Sciatic nerve (tissue), 2 donors: ENCODE results near the gene CSF1. TPM values are rescaled to one million over a fixed set of nuclear protein-coding genes. Genes with fewer than 3 reads are reported as not detected.
"Not testable (repeated sequence)": the region's sequence is repeated elsewhere in the genome, so short reads cannot be mapped to it uniquely, and the experiment has no call there.

Experiments used
- ATAC-seq: fragments of 200-7000 bp; cut with Tn5 transposase; one replicate; pipeline ENCODE4 v1.9.1; 2020; ENCODE audit warnings: mild to moderate bottlenecking, moderate library complexity
- DNase-seq: peaks from one replicate; pipeline ENCODE4 v3.0.0-alpha.2; 2020; ENCODE audit warnings: low spot score
- intact Hi-C: fragments of 100-400 bp; cut with DNase I; formaldehyde crosslinking; loops from one replicate; pipeline ENCODE4 v1.14.2; 2022
- total RNA-seq: library from RNA; stranded (reverse); fragmentation: NEBNext Ultra II Directional; extraction: Animal tissue kit (Norgen Biotek cat#: 25700); gene quantifications from one replicate; pipeline ENCODE4 v1.2.1, GENCODE V29; 2021
- donor health status: DM: no; HTN: no; CAD: no.
- donor health status: DM: no; HTN: no; CAD: no.

Gene CSF1
- total RNA-seq, 1 donor from 2014 or later = 61.2 TPM

GRCh38 chr1:109951501-109951900 is 40.9 kb downstream of the CSF1 start:
- DNase-seq, intact Hi-C loops, ATAC-seq: not testable (repeated sequence)

GRCh38 chr1:109954041-109954512 is 43.4 kb downstream of the CSF1 start:
- ATAC-seq (no peak), DNase-seq (no peak)
- intact Hi-C loops = no loop called here

- ATAC-seq = peak; percentile 20
- DNase-seq = no peak
- intact Hi-C loops = no loop called here
Observed at GRCh38 chr1:109959632-109959973, 49.0 kb downstream of the CSF1 start.

GRCh38 chr1:109959974-109960744 is 49.5 kb downstream of the CSF1 start:
- ATAC-seq (peak; percentile 82), DNase-seq (no peak)
- intact Hi-C loops = no loop called here

- intact Hi-C loops = no loop called here
- ATAC-seq (no peak), DNase-seq (no peak)
Observed at GRCh38 chr1:109960745-109961094, 50.1 kb downstream of the CSF1 start.

- intact Hi-C loops = no loop called here
- no peak for ATAC-seq
- DNase-seq = no peak
Observed at GRCh38 chr1:109963864-109964263, 53.2 kb downstream of the CSF1 start.

GRCh38 chr1:109969146-109969829 is 58.6 kb downstream of the CSF1 start:
- intact Hi-C loops = loop anchor here (5.0 kb wide), 1 partner anchor 1613 kb away; no protein-coding TSS in a partner anchor
- ATAC-seq (no peak), DNase-seq (no peak)

- intact Hi-C loops = loop anchor here (5.0 kb wide), 1 partner anchor 1612 kb away; no protein-coding TSS in a partner anchor
- ATAC-seq = no peak
- DNase-seq = no peak
Observed at GRCh38 chr1:109969907-109970306, 59.3 kb downstream of the CSF1 start.

- DNase-seq = no peak
- no peak for ATAC-seq
- intact Hi-C loops = no loop called here
Observed at GRCh38 chr1:109971559-109971958, 60.9 kb downstream of the CSF1 start.

GRCh38 chr1:109974191-109974590 is 63.5 kb downstream of the CSF1 start:
- DNase-seq (no peak), ATAC-seq (no peak)
- intact Hi-C loops = no loop called here

- ATAC-seq = peak; percentile 6
- no peak for DNase-seq
- intact Hi-C loops = no loop called here
Observed at GRCh38 chr1:109975718-109976117, 65.1 kb downstream of the CSF1 start.

- no peak for ATAC-seq
- intact Hi-C loops = no loop called here
- DNase-seq = no peak
Observed at GRCh38 chr1:109976762-109977161, 66.1 kb downstream of the CSF1 start.

GRCh38 chr1:109977225-109977624 is 66.6 kb downstream of the CSF1 start:
- DNase-seq = no peak
- peak; percentile 59 for ATAC-seq
- intact Hi-C loops = no loop called here

- DNase-seq = no peak
- intact Hi-C loops = no loop called here
- peak; percentile 75 for ATAC-seq
Observed at GRCh38 chr1:109977657-109978378, 67.2 kb downstream of the CSF1 start.

- intact Hi-C loops = no loop called here
- ATAC-seq (no peak), DNase-seq (no peak)
Observed at GRCh38 chr1:109978761-109979488, 68.3 kb downstream of the CSF1 start.

- ATAC-seq = no peak
- DNase-seq = no peak
- intact Hi-C loops = loop anchor here (2.0 to 10.0 kb wide), 2 partner anchors 65 to 203 kb away; partner anchors contain the start of gene CSF1
Observed at GRCh38 chr1:109979489-109980091, 68.9 kb downstream of the CSF1 start.
